HEK293 (cell line): Measurements from ENCODE around the gene ZBTB21.

Experiments
- MZF1 ChIP-seq: fragments of 450-650 bp; formaldehyde crosslinking; IDR thresholded peaks from 2 replicates; pipeline ENCODE4 v1.5.1; 2017; ENCODE audit warnings: missing biosample characterization, missing genetic modification characterization, borderline replicate concordance
- YY1 ChIP-seq: fragments of 450-650 bp; formaldehyde crosslinking; IDR thresholded peaks from 2 replicates; pipeline ENCODE4 v1.5.1; 2018; ENCODE audit warnings: missing biosample characterization, missing genetic modification characterization
- ZBTB10 ChIP-seq: fragments of 450-650 bp; formaldehyde crosslinking; IDR thresholded peaks from 2 replicates; pipeline ENCODE4 v1.5.1; 2016; ENCODE audit warnings: missing biosample characterization, missing genetic modification characterization
- ZBTB48 ChIP-seq: fragments of 450-650 bp; formaldehyde crosslinking; IDR thresholded peaks from 2 replicates; pipeline ENCODE4 v1.5.1; 2016; ENCODE audit warnings: missing biosample characterization, missing genetic modification characterization
- ZFP69B ChIP-seq: fragments of 450-650 bp; formaldehyde crosslinking; IDR thresholded peaks from 2 replicates; pipeline ENCODE4 v1.5.1; 2016; ENCODE audit warnings: missing biosample characterization, missing genetic modification characterization
- ZNF48 ChIP-seq: fragments of 450-650 bp; formaldehyde crosslinking; IDR thresholded peaks from 2 replicates; pipeline ENCODE4 v1.5.1; 2016; ENCODE audit warnings: missing biosample characterization, missing genetic modification characterization
- ZNF548 ChIP-seq: fragments of 450-650 bp; formaldehyde crosslinking; IDR thresholded peaks from 2 replicates; pipeline ENCODE4 v1.5.1; 2016; ENCODE audit warnings: missing biosample characterization, missing genetic modification characterization
- ZNF639 ChIP-seq: fragments of 450-650 bp; formaldehyde crosslinking; IDR thresholded peaks from 2 replicates; pipeline ENCODE4 v1.5.1; 2016; ENCODE audit warnings: missing biosample characterization, missing genetic modification characterization
- TF ChIP-seq, protein P1 (sequence below): fragments of 450-650 bp; formaldehyde crosslinking; IDR thresholded peaks from 2 replicates; pipeline ENCODE4 v1.5.1; 2016; ENCODE audit warnings: missing biosample characterization, missing genetic modification characterization
- TF ChIP-seq, protein P2 (sequence below): fragments of 450-650 bp; formaldehyde crosslinking; IDR thresholded peaks from 2 replicates; pipeline ENCODE4 v1.5.1; 2016; ENCODE audit warnings: missing biosample characterization, missing genetic modification characterization
- TF ChIP-seq, protein P3 (sequence below): fragments of 450-650 bp; formaldehyde crosslinking; IDR thresholded peaks from 2 replicates; pipeline ENCODE4 v1.5.1; 2016; ENCODE audit warnings: missing biosample characterization, missing genetic modification characterization
- TF ChIP-seq, protein P4 (sequence below): fragments of 450-650 bp; formaldehyde crosslinking; conservative IDR thresholded peaks from 2 replicates; pipeline ENCODE4 v1.5.1; 2016; ENCODE audit warnings: low read depth, missing biosample characterization, missing genetic modification characterization

DNA sequence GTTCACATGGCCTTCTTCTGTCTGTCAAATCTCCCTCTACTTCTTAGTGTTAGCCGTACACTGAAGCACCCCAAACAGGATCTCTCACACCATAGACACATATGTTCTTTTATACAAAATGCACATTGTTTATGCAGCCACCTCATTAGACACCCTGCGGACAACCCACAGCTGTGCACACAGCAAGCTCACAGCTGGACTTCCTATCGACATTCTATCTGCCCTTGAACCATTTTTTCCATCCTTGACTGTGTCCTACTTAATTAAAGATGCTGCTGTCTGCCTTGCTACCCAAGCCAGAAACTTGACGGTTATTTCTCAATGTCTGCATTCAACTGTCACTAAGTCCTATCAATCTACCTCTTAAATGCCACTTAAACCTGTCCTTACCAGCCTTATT, 3.2 kb upstream of the ZBTB21 start:
- TF ChIP-seq ZBTB10 (tag by site-specific recombination) (no peak), ZNF639 (tag by site-specific recombination) (no peak), YY1 (tag by site-specific recombination) (no peak), ZNF48 (tag by site-specific recombination) (no peak), ZFP69B (tag by site-specific recombination) (no peak), ZNF548 (tag by site-specific recombination) (no peak), ZBTB48 (tag by site-specific recombination) (no peak), MZF1 (tag by site-specific recombination) (no peak)
- TF ChIP-seq, protein P1, sequence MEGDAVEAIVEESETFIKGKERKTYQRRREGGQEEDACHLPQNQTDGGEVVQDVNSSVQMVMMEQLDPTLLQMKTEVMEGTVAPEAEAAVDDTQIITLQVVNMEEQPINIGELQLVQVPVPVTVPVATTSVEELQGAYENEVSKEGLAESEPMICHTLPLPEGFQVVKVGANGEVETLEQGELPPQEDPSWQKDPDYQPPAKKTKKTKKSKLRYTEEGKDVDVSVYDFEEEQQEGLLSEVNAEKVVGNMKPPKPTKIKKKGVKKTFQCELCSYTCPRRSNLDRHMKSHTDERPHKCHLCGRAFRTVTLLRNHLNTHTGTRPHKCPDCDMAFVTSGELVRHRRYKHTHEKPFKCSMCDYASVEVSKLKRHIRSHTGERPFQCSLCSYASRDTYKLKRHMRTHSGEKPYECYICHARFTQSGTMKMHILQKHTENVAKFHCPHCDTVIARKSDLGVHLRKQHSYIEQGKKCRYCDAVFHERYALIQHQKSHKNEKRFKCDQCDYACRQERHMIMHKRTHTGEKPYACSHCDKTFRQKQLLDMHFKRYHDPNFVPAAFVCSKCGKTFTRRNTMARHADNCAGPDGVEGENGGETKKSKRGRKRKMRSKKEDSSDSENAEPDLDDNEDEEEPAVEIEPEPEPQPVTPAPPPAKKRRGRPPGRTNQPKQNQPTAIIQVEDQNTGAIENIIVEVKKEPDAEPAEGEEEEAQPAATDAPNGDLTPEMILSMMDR, result no peak
- TF ChIP-seq, protein P2, sequence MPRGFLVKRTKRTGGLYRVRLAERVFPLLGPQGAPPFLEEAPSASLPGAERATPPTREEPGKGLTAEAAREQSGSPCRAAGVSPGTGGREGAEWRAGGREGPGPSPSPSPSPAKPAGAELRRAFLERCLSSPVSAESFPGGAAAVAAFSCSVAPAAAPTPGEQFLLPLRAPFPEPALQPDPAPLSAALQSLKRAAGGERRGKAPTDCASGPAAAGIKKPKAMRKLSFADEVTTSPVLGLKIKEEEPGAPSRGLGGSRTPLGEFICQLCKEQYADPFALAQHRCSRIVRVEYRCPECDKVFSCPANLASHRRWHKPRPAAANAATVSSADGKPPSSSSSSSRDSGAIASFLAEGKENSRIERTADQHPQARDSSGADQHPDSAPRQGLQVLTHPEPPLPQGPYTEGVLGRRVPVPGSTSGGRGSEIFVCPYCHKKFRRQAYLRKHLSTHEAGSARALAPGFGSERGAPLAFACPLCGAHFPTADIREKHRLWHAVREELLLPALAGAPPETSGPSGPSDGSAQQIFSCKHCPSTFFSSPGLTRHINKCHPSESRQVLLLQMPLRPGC (tag by site-specific recombination), result no peak
- TF ChIP-seq, protein P3, sequence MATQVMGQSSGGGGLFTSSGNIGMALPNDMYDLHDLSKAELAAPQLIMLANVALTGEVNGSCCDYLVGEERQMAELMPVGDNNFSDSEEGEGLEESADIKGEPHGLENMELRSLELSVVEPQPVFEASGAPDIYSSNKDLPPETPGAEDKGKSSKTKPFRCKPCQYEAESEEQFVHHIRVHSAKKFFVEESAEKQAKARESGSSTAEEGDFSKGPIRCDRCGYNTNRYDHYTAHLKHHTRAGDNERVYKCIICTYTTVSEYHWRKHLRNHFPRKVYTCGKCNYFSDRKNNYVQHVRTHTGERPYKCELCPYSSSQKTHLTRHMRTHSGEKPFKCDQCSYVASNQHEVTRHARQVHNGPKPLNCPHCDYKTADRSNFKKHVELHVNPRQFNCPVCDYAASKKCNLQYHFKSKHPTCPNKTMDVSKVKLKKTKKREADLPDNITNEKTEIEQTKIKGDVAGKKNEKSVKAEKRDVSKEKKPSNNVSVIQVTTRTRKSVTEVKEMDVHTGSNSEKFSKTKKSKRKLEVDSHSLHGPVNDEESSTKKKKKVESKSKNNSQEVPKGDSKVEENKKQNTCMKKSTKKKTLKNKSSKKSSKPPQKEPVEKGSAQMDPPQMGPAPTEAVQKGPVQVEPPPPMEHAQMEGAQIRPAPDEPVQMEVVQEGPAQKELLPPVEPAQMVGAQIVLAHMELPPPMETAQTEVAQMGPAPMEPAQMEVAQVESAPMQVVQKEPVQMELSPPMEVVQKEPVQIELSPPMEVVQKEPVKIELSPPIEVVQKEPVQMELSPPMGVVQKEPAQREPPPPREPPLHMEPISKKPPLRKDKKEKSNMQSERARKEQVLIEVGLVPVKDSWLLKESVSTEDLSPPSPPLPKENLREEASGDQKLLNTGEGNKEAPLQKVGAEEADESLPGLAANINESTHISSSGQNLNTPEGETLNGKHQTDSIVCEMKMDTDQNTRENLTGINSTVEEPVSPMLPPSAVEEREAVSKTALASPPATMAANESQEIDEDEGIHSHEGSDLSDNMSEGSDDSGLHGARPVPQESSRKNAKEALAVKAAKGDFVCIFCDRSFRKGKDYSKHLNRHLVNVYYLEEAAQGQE (tag by site-specific recombination), result no peak
- TF ChIP-seq, protein P4, sequence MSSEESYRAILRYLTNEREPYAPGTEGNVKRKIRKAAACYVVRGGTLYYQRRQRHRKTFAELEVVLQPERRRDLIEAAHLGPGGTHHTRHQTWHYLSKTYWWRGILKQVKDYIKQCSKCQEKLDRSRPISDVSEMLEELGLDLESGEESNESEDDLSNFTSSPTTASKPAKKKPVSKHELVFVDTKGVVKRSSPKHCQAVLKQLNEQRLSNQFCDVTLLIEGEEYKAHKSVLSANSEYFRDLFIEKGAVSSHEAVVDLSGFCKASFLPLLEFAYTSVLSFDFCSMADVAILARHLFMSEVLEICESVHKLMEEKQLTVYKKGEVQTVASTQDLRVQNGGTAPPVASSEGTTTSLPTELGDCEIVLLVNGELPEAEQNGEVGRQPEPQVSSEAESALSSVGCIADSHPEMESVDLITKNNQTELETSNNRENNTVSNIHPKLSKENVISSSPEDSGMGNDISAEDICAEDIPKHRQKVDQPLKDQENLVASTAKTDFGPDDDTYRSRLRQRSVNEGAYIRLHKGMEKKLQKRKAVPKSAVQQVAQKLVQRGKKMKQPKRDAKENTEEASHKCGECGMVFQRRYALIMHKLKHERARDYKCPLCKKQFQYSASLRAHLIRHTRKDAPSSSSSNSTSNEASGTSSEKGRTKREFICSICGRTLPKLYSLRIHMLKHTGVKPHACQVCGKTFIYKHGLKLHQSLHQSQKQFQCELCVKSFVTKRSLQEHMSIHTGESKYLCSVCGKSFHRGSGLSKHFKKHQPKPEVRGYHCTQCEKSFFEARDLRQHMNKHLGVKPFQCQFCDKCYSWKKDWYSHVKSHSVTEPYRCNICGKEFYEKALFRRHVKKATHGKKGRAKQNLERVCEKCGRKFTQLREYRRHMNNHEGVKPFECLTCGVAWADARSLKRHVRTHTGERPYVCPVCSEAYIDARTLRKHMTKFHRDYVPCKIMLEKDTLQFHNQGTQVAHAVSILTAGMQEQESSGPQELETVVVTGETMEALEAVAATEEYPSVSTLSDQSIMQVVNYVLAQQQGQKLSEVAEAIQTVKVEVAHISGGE (tag by site-specific recombination), result no peak
